Measurements from ENCODE around the gene PLEKHA6. TPM values are rescaled to one million over a fixed set of nuclear protein-coding genes. Genes with fewer than 3 reads are reported as not detected.

Gene PLEKHA6
- polyA plus RNA-seq, 1 donor from 2014 or later = 22.6 TPM

- Histone ChIP-seq H3K4me2 (ENCODE audit: low read length) (no peak overlapping the region), H3K4me3 (ENCODE audit: low read length) (no peak overlapping the region), H3K27me3 (ENCODE audit: insufficient read depth, low read depth, low read length) (peaks cover 5% of the 10 kb centered on the region), H3K9me2 (ENCODE audit: insufficient read depth, low read length) (no peaks in the 10 kb centered on the region), H3F3A (ENCODE audit: insufficient read depth, low read length, poor library complexity, severe bottlenecking) (no peaks in the 10 kb centered on the region), H3K9me3 (ENCODE audit: low read length) (no peaks in the 10 kb centered on the region), H2AFZ (ENCODE audit: low read depth, low read length) (no peak overlapping the region), H3K9ac (ENCODE audit: low read length) (no peak overlapping the region), H3K36me3 (ENCODE audit: insufficient read depth, low read length) (no peaks in the 10 kb centered on the region), H3K79me2 (replicated peaks; ENCODE audit: insufficient read depth, low read length) (no peaks in the 10 kb centered on the region), H4K20me1 (ENCODE audit: insufficient read depth) (no peaks in the 10 kb centered on the region), H3K27ac (ENCODE audit: low read length) (no peak overlapping the region)
- no peak for TF ChIP-seq EP300 (conservative IDR thresholded peaks at IDR 0.05; ENCODE audit: poor library complexity, severe bottlenecking)
- TF ChIP-seq, protein P1, sequence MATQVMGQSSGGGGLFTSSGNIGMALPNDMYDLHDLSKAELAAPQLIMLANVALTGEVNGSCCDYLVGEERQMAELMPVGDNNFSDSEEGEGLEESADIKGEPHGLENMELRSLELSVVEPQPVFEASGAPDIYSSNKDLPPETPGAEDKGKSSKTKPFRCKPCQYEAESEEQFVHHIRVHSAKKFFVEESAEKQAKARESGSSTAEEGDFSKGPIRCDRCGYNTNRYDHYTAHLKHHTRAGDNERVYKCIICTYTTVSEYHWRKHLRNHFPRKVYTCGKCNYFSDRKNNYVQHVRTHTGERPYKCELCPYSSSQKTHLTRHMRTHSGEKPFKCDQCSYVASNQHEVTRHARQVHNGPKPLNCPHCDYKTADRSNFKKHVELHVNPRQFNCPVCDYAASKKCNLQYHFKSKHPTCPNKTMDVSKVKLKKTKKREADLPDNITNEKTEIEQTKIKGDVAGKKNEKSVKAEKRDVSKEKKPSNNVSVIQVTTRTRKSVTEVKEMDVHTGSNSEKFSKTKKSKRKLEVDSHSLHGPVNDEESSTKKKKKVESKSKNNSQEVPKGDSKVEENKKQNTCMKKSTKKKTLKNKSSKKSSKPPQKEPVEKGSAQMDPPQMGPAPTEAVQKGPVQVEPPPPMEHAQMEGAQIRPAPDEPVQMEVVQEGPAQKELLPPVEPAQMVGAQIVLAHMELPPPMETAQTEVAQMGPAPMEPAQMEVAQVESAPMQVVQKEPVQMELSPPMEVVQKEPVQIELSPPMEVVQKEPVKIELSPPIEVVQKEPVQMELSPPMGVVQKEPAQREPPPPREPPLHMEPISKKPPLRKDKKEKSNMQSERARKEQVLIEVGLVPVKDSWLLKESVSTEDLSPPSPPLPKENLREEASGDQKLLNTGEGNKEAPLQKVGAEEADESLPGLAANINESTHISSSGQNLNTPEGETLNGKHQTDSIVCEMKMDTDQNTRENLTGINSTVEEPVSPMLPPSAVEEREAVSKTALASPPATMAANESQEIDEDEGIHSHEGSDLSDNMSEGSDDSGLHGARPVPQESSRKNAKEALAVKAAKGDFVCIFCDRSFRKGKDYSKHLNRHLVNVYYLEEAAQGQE (IDR thresholded peaks at IDR 0.05; ENCODE audit: borderline replicate concordance) = no peak
- TF ChIP-seq SMC3 (conservative IDR thresholded peaks at IDR 0.05; ENCODE audit: poor library complexity) = no peak
- TF ChIP-seq POLR2AphosphoS5 (IDR thresholded peaks at IDR 0.05) = no peak
- TF ChIP-seq EZH2 (IDR thresholded peaks at IDR 0.05; ENCODE audit: borderline replicate concordance, insufficient read depth, low read length, poor library complexity, severe bottlenecking) = no peak
- no peak for TF ChIP-seq RAD21 (conservative IDR thresholded peaks at IDR 0.05)
- no peak for TF ChIP-seq TAF1 (IDR thresholded peaks at IDR 0.05; ENCODE audit: low read depth)
These were observed 154.8 kb downstream of the PLEKHA6 start for GRCh38 chr1:204204944-204205343.

DNA sequence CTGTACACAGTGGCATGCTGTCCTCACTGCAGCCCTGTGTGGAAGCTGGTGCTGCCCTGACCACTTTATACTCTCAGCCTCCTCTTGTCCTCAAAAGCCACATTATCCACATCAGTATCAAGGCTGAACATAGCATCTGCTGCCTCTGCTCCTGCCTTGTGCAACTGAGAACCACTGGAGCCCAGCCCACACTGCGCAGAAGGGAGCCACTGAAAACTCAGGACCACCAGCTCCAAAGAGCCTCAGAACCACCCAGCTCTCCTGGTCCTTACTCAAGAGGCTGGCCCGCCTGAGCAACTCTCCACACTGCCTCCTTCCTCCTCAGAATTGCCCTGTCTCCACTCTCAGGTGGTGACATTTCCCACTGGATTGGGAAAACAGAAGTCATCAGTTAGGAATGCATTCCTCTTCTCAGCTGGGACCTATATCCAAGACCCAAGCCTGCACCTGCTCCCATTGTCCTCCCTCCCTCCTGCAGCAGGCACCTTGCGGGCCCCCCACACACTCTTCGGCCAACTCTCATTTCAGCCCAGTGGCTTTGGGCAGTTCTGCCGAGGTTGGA, 156.4 kb downstream of the PLEKHA6 start:
- Histone ChIP-seq H3K79me2 (replicated peaks; ENCODE audit: insufficient read depth, low read length) (no peaks in the 10 kb centered on the region), H3K9ac (ENCODE audit: low read length) (no peak overlapping the region), H3K27ac (ENCODE audit: low read length) (no peak overlapping the region), H3F3A (ENCODE audit: insufficient read depth, low read length, poor library complexity, severe bottlenecking) (no peaks in the 10 kb centered on the region), H2AFZ (ENCODE audit: low read depth, low read length) (no peak overlapping the region), H3K27me3 (ENCODE audit: insufficient read depth, low read depth, low read length) (peaks cover 5% of the 10 kb centered on the region), H4K20me1 (ENCODE audit: insufficient read depth) (no peaks in the 10 kb centered on the region), H3K9me3 (ENCODE audit: low read length) (no peaks in the 10 kb centered on the region), H3K9me2 (ENCODE audit: insufficient read depth, low read length) (no peaks in the 10 kb centered on the region), H3K36me3 (ENCODE audit: insufficient read depth, low read length) (no peaks in the 10 kb centered on the region), H3K4me3 (ENCODE audit: low read length) (no peak overlapping the region), H3K4me2 (ENCODE audit: low read length) (no peak overlapping the region)
- TF ChIP-seq, protein P2, sequence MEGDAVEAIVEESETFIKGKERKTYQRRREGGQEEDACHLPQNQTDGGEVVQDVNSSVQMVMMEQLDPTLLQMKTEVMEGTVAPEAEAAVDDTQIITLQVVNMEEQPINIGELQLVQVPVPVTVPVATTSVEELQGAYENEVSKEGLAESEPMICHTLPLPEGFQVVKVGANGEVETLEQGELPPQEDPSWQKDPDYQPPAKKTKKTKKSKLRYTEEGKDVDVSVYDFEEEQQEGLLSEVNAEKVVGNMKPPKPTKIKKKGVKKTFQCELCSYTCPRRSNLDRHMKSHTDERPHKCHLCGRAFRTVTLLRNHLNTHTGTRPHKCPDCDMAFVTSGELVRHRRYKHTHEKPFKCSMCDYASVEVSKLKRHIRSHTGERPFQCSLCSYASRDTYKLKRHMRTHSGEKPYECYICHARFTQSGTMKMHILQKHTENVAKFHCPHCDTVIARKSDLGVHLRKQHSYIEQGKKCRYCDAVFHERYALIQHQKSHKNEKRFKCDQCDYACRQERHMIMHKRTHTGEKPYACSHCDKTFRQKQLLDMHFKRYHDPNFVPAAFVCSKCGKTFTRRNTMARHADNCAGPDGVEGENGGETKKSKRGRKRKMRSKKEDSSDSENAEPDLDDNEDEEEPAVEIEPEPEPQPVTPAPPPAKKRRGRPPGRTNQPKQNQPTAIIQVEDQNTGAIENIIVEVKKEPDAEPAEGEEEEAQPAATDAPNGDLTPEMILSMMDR (IDR thresholded peaks at IDR 0.05; ENCODE audit: poor library complexity, severe bottlenecking) = no peak
- TF ChIP-seq RAD21 (conservative IDR thresholded peaks at IDR 0.05) (no peak), EZH2 (IDR thresholded peaks at IDR 0.05; ENCODE audit: borderline replicate concordance, insufficient read depth, low read length, poor library complexity, severe bottlenecking) (no peak), POLR2AphosphoS5 (IDR thresholded peaks at IDR 0.05) (no peak), MXI1 (conservative IDR thresholded peaks at IDR 0.05; ENCODE audit: poor library complexity, severe bottlenecking) (no peak), SMC3 (conservative IDR thresholded peaks at IDR 0.05; ENCODE audit: poor library complexity) (no peak), EP300 (conservative IDR thresholded peaks at IDR 0.05; ENCODE audit: poor library complexity, severe bottlenecking) (no peak), TAF1 (IDR thresholded peaks at IDR 0.05; ENCODE audit: low read depth) (no peak)
- TF ChIP-seq, protein P1 (IDR thresholded peaks at IDR 0.05; ENCODE audit: borderline replicate concordance) = no peak

Data from neural cell (in vitro differentiated cells).